ENCODE results near the gene HAX1. TPM values are rescaled to one million over a fixed set of nuclear protein-coding genes. Genes with fewer than 3 reads are reported as not detected.

HAX1 gene
- polyA plus RNA-seq, 1 of the 3 experiments (the other 2 are of a cell fraction) = 74.1 TPM

DNA sequence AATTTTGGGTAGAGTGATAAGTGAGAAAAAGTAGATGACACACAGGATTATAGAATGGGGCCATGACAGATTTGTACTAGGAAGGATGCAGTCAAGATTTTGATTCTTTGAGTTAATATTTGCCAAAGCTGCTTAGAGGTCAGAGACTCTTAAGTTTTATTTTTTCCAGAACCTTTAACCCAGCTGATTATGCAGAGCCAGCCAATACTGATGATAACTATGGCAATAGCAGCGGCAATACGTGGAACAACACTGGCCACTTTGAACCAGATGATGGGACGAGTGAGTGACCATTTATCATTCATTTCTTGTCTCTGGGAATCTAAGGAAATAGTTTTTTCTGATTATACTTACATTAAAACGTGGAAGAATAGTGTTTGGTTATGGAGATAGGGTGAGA is 35.6 kb upstream of the HAX1 start:
- Histone ChIP-seq H3K79me2 (ENCODE audit: insufficient read depth) (peaks cover 94% of the 10 kb centered on the region), H3K27ac (ENCODE audit: low read depth in 2 of 2, low read length in 1 of 2) (no peak overlapping the region), H3K27me3 (ENCODE audit: insufficient read depth) (no peaks in the 10 kb centered on the region), H3K9me3 (no peaks in the 10 kb centered on the region), H3K4me3 (ENCODE audit: low read depth in 2 of 2, low read length in 1 of 2) (no peak overlapping the region), H3F3A (replicated peaks; ENCODE audit: insufficient read depth) (peaks cover 9% of the 10 kb centered on the region), H3K9me2 (no peaks in the 10 kb centered on the region), H3K36me3 (replicated peaks in 1 of 2; ENCODE audit: control insufficient read depth in 1 of 2, insufficient read depth in 2 of 2, low read length in 1 of 2) (peaks cover 78 to 79% of the 10 kb centered on the region in 2 experiments), H2AFZ (ENCODE audit: low read depth) (no peak overlapping the region), H3K4me2 (no peak overlapping the region), H4K20me1 (ENCODE audit: insufficient read depth) (peaks cover 31% of the 10 kb centered on the region; the same call in 1 of the 2 replicates), H3K9ac (no peak overlapping the region), H3K4me1 (ENCODE audit: control insufficient read depth in 1 of 2, insufficient read depth in 2 of 2, low read depth in 1 of 2, low read length in 1 of 2) (no peaks in the 10 kb centered on the region)
- 92% methylated on average over 4 of the region's 4 CpGs for WGBS (ENCODE audit: low lambda C conversion rate)
- DNase-seq = no peak
- no peak for TF ChIP-seq RCOR1 (IDR thresholded peaks at IDR 0.05; ENCODE audit: low read length)
- TF ChIP-seq FOXM1 (IDR thresholded peaks at IDR 0.05; ENCODE audit: low read depth) = no peak
- no peak for TF ChIP-seq YY1 (IDR thresholded peaks at IDR 0.05; ENCODE audit: low read depth)
- TF ChIP-seq GABPA (IDR thresholded peaks at IDR 0.05; ENCODE audit: low read depth) = no peak
- TF ChIP-seq JUND (IDR thresholded peaks at IDR 0.05) = no peak
- TF ChIP-seq, protein P1, sequence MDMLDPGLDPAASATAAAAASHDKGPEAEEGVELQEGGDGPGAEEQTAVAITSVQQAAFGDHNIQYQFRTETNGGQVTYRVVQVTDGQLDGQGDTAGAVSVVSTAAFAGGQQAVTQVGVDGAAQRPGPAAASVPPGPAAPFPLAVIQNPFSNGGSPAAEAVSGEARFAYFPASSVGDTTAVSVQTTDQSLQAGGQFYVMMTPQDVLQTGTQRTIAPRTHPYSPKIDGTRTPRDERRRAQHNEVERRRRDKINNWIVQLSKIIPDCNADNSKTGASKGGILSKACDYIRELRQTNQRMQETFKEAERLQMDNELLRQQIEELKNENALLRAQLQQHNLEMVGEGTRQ (IDR thresholded peaks at IDR 0.05; ENCODE audit: borderline replicate concordance, low read depth, low read length) = no peak
- no peak for TF ChIP-seq EZH2phosphoT487 (IDR thresholded peaks at IDR 0.05; ENCODE audit: borderline replicate concordance, low read depth)
- TF ChIP-seq, protein P2, sequence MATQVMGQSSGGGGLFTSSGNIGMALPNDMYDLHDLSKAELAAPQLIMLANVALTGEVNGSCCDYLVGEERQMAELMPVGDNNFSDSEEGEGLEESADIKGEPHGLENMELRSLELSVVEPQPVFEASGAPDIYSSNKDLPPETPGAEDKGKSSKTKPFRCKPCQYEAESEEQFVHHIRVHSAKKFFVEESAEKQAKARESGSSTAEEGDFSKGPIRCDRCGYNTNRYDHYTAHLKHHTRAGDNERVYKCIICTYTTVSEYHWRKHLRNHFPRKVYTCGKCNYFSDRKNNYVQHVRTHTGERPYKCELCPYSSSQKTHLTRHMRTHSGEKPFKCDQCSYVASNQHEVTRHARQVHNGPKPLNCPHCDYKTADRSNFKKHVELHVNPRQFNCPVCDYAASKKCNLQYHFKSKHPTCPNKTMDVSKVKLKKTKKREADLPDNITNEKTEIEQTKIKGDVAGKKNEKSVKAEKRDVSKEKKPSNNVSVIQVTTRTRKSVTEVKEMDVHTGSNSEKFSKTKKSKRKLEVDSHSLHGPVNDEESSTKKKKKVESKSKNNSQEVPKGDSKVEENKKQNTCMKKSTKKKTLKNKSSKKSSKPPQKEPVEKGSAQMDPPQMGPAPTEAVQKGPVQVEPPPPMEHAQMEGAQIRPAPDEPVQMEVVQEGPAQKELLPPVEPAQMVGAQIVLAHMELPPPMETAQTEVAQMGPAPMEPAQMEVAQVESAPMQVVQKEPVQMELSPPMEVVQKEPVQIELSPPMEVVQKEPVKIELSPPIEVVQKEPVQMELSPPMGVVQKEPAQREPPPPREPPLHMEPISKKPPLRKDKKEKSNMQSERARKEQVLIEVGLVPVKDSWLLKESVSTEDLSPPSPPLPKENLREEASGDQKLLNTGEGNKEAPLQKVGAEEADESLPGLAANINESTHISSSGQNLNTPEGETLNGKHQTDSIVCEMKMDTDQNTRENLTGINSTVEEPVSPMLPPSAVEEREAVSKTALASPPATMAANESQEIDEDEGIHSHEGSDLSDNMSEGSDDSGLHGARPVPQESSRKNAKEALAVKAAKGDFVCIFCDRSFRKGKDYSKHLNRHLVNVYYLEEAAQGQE (IDR thresholded peaks at IDR 0.05; ENCODE audit: low read depth, low read length) = no peak
- TF ChIP-seq, protein P3, sequence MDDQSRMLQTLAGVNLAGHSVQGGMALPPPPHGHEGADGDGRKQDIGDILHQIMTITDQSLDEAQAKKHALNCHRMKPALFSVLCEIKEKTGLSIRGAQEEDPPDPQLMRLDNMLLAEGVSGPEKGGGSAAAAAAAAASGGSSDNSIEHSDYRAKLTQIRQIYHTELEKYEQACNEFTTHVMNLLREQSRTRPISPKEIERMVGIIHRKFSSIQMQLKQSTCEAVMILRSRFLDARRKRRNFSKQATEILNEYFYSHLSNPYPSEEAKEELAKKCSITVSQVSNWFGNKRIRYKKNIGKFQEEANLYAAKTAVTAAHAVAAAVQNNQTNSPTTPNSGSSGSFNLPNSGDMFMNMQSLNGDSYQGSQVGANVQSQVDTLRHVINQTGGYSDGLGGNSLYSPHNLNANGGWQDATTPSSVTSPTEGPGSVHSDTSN (IDR thresholded peaks at IDR 0.05) = no peak
- TF ChIP-seq RXRA (IDR thresholded peaks at IDR 0.05; ENCODE audit: borderline replicate concordance, low read depth) = no peak
- no peak for TF ChIP-seq FOSL2 (IDR thresholded peaks at IDR 0.05; ENCODE audit: borderline replicate concordance, low read depth)
- CTCF ChIA-PET = interaction anchor here (0.6 kb wide), 1 partner anchor 14 kb away, joined by 3 read pairs; no protein-coding TSS in a partner anchor
- POLR2A ChIA-PET = no interaction called here

DNA sequence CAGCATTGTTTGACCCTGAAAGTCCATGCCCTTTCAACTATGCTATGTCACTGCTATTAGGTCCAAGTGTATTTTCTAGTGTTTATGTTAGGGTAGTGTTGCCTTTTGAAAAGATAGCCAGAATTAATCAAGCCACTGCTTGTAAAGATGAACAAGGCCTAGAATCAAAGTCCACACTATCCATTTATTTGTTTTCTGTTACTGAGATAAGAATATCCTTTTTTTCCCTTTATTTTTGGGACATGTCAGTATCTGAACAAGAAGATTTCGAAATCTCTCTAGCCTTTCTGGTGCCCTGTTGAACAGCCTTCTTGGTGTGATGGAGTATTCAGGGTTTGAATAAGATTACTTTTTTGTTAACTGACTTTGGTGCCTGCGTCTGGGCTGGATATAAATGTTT is 35.0 kb upstream of the HAX1 start:
- ChIA-PET CTCF (interaction anchor here (0.6 kb wide), 1 partner anchor 15 kb away, joined by 3 read pairs; no protein-coding TSS in a partner anchor), POLR2A (no interaction called here)
- WGBS (ENCODE audit: low lambda C conversion rate) = 94% methylated on average over 2 of the region's 2 CpGs
- DNase-seq = no peak
- H3K4me1 ChIP-seq (ENCODE audit: control insufficient read depth in 1 of 2, insufficient read depth in 2 of 2, low read depth in 1 of 2, low read length in 1 of 2) = no peaks in the 10 kb centered on the region
- H3K4me2 ChIP-seq = no peak overlapping the region
- H3K9ac ChIP-seq = no peak overlapping the region
- peaks cover 34% of the 10 kb centered on the region; the same call in 1 of the 2 replicates for H4K20me1 ChIP-seq (ENCODE audit: insufficient read depth)
- H3K79me2 ChIP-seq (ENCODE audit: insufficient read depth) = peaks cover 93% of the 10 kb centered on the region
- no peak for TF ChIP-seq EZH2phosphoT487 (IDR thresholded peaks at IDR 0.05; ENCODE audit: borderline replicate concordance, low read depth)
- no peak for TF ChIP-seq RXRA (IDR thresholded peaks at IDR 0.05; ENCODE audit: borderline replicate concordance, low read depth)
- TF ChIP-seq CHD2 (IDR thresholded peaks at IDR 0.05; ENCODE audit: low read length, partially characterized antibody) = no peak
- no peak for TF ChIP-seq ELF1 (IDR thresholded peaks at IDR 0.05)
- TF ChIP-seq POLR2AphosphoS5 (IDR thresholded peaks at IDR 0.05; ENCODE audit: low read depth, low read length) = no peak
- TF ChIP-seq, protein P3 (IDR thresholded peaks at IDR 0.05) = no peak
- TF ChIP-seq TAF1 (IDR thresholded peaks at IDR 0.05; ENCODE audit: borderline replicate concordance, low read depth, low read length) = no peak
- no peak for TF ChIP-seq SIN3A (IDR thresholded peaks at IDR 0.05; ENCODE audit: borderline replicate concordance, low read depth, low read length)
- TF ChIP-seq RFX5 (IDR thresholded peaks at IDR 0.05; ENCODE audit: low read length) = no peak
- no peak for TF ChIP-seq FOXJ3 (CRISPR knock-in tag; IDR thresholded peaks at IDR 0.05)
- TF ChIP-seq GABPA (IDR thresholded peaks at IDR 0.05; ENCODE audit: low read depth) = no peak
- no peak for TF ChIP-seq NRF1 (IDR thresholded peaks at IDR 0.05; ENCODE audit: low read depth, low read length)
- no peak for TF ChIP-seq RCOR1 (IDR thresholded peaks at IDR 0.05; ENCODE audit: low read length)
- H3K36me3 ChIP-seq (replicated peaks in 1 of 2; ENCODE audit: control insufficient read depth in 1 of 2, insufficient read depth in 2 of 2, low read length in 1 of 2) = peaks cover 79 to 84% of the 10 kb centered on the region in 2 experiments
- no peaks in the 10 kb centered on the region for H3K27me3 ChIP-seq (ENCODE audit: insufficient read depth)
- peaks cover 14% of the 10 kb centered on the region for H3F3A ChIP-seq (replicated peaks; ENCODE audit: insufficient read depth)
- H3K9me2 ChIP-seq = no peaks in the 10 kb centered on the region
- no peak overlapping the region for H2AFZ ChIP-seq (ENCODE audit: low read depth)
- no peaks in the 10 kb centered on the region for H3K9me3 ChIP-seq
- H3K27ac ChIP-seq (ENCODE audit: low read depth in 2 of 2, low read length in 1 of 2) = no peak overlapping the region
- no peak overlapping the region for H3K4me3 ChIP-seq (ENCODE audit: low read depth in 2 of 2, low read length in 1 of 2)

Measured in SK-N-SH (cell line).